ENCODE results near the gene TMOD1. TPM values are rescaled to one million over a fixed set of nuclear protein-coding genes. Genes with fewer than 3 reads are reported as not detected.

Gene TMOD1
- total and polyA plus RNA-seq, 10 of the 15 experiments (the other 5 are each of a cell fraction or from before 2014, with no cell fraction given): 4.0 to 44.1 (median 15.4) TPM

- peak overlapping the region; percentile 54 for H3K9ac ChIP-seq (ENCODE audit: control insufficient read depth, insufficient read depth, low read length)
- peak; percentile 76 for FAIRE-seq
- peak; percentile 67 for ATAC-seq
- TF ChIP-seq TCF12 (IDR thresholded peaks at IDR 0.05; ENCODE audit: low read depth, low read length): no peak
- no peak for TF ChIP-seq BCL11A (IDR thresholded peaks at IDR 0.05; ENCODE audit: low read depth, low read length)
- no peak for TF ChIP-seq ASH2L (IDR thresholded peaks at IDR 0.05; ENCODE audit: borderline replicate concordance, low read depth)
- no peak for TF ChIP-seq SMAD1 (IDR thresholded peaks at IDR 0.05; ENCODE audit: low read depth, partially characterized antibody)
- TF ChIP-seq, protein P1, sequence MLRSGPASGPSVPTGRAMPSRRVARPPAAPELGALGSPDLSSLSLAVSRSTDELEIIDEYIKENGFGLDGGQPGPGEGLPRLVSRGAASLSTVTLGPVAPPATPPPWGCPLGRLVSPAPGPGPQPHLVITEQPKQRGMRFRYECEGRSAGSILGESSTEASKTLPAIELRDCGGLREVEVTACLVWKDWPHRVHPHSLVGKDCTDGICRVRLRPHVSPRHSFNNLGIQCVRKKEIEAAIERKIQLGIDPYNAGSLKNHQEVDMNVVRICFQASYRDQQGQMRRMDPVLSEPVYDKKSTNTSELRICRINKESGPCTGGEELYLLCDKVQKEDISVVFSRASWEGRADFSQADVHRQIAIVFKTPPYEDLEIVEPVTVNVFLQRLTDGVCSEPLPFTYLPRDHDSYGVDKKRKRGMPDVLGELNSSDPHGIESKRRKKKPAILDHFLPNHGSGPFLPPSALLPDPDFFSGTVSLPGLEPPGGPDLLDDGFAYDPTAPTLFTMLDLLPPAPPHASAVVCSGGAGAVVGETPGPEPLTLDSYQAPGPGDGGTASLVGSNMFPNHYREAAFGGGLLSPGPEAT (IDR thresholded peaks at IDR 0.05; ENCODE audit: low read depth): 0 out of 2 replicates have a peak, but pooled peaks have one; percentile 17
- TF ChIP-seq, protein P2, sequence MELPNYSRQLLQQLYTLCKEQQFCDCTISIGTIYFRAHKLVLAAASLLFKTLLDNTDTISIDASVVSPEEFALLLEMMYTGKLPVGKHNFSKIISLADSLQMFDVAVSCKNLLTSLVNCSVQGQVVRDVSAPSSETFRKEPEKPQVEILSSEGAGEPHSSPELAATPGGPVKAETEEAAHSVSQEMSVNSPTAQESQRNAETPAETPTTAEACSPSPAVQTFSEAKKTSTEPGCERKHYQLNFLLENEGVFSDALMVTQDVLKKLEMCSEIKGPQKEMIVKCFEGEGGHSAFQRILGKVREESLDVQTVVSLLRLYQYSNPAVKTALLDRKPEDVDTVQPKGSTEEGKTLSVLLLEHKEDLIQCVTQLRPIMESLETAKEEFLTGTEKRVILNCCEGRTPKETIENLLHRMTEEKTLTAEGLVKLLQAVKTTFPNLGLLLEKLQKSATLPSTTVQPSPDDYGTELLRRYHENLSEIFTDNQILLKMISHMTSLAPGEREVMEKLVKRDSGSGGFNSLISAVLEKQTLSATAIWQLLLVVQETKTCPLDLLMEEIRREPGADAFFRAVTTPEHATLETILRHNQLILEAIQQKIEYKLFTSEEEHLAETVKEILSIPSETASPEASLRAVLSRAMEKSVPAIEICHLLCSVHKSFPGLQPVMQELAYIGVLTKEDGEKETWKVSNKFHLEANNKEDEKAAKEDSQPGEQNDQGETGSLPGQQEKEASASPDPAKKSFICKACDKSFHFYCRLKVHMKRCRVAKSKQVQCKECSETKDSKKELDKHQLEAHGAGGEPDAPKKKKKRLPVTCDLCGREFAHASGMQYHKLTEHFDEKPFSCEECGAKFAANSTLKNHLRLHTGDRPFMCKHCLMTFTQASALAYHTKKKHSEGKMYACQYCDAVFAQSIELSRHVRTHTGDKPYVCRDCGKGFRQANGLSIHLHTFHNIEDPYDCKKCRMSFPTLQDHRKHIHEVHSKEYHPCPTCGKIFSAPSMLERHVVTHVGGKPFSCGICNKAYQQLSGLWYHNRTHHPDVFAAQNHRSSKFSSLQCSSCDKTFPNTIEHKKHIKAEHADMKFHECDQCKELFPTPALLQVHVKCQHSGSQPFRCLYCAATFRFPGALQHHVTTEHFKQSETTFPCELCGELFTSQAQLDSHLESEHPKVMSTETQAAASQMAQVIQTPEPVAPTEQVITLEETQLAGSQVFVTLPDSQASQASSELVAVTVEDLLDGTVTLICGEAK (IDR thresholded peaks at IDR 0.05; ENCODE audit: borderline replicate concordance): no peak
- no peak for TF ChIP-seq JUND (IDR thresholded peaks at IDR 0.05; ENCODE audit: low read depth, low read length)
- peak in 2 of 3 experiments; percentile 6 to 15; a peak in 1 of 6 replicates for TF ChIP-seq CTCF (IDR thresholded peaks at IDR 0.05 in 2 of 3, conservative IDR thresholded peaks at IDR 0.05 in 1 of 3; ENCODE audit: control insufficient read depth in 2 of 3, extremely low read depth in 1 of 3, insufficient read depth in 1 of 3, low read depth in 3 of 3, low read length in 3 of 3)
- TF ChIP-seq MAX (IDR thresholded peaks at IDR 0.05; ENCODE audit: low read depth, low read length): no peak
- POLR2A ChIA-PET: interaction anchor here (0.7 to 1.5 kb wide), 10 partner anchors 10 to 285 kb away, joined by 3 to 7 read pairs (median 5); no protein-coding TSS in a partner anchor
- DNase-seq (ENCODE audit: low read depth, low spot score): no peak
- H3K36me3 ChIP-seq (ENCODE audit: control insufficient read depth in 2 of 2, insufficient read depth in 2 of 2, low read length in 1 of 2): peaks cover 3 to 12% of the 10 kb centered on the region in 2 experiments
- SMC1A ChIA-PET (ENCODE audit: uncharacterized antibody, unreplicated experiment): interaction anchor here (0.8 to 5.2 kb wide), 16 partner anchors 11 to 70 kb away, joined by 3 to 33 read pairs (median 6); partner anchors contain the start of gene TMOD1
- H3K27me3 ChIP-seq (replicated peaks in 1 of 2; ENCODE audit: control insufficient read depth in 2 of 2, insufficient read depth in 2 of 2, low read length in 1 of 2): no peaks in the 10 kb centered on the region
- peak overlapping the region; percentile 48 for H2AFZ ChIP-seq (ENCODE audit: control insufficient read depth, low read depth, low read length)
- H3K79me2 ChIP-seq (ENCODE audit: control insufficient read depth, insufficient read depth, low read length): no peaks in the 10 kb centered on the region
- no TSS peak for BruUV-seq (replicated peaks)
- H3K4me2 ChIP-seq (ENCODE audit: control insufficient read depth, insufficient read depth): peak overlapping the region; percentile 81
- CTCF ChIA-PET: interaction anchor here (0.6 to 3.1 kb wide), 10 partner anchors 10 to 88 kb away, joined by 3 to 21 read pairs (median 4); no protein-coding TSS in a partner anchor
- H3K4me1 ChIP-seq (ENCODE audit: control insufficient read depth, insufficient read depth, low read length): peaks cover 29% of the 10 kb centered on the region
- H4K20me1 ChIP-seq (ENCODE audit: control insufficient read depth, insufficient read depth): no peaks in the 10 kb centered on the region
- 62% methylated on average over 8 of the region's 8 CpGs for WGBS (ENCODE audit: insufficient coverage, insufficient replicate concordance, low lambda C conversion rate, missing lambda C conversion rate)
- in situ Hi-C loops (cut with MboI) (no loop called here), intact Hi-C loops (cut with micrococcal nuclease; ENCODE audit: unreplicated experiment) (loop anchor here (1.0 to 2.0 kb wide), 3 partner anchors 17 to 70 kb away; no protein-coding TSS in a partner anchor)
- RAD21 ChIA-PET (ENCODE audit: unreplicated experiment): interaction anchor here (0.7 to 2.8 kb wide), 5 partner anchors 18 to 70 kb away, joined by 3 to 29 read pairs (median 14); partner anchors contain the start of gene TMOD1
- H3K9me3 ChIP-seq (replicated peaks; ENCODE audit: control insufficient read depth, insufficient read depth, low read length): peaks cover 1% of the 10 kb centered on the region; the same call in 1 of the 3 replicates
- H3K27ac ChIP-seq (ENCODE audit: control insufficient read depth, insufficient read depth): peak overlapping the region; percentile 64
- no peak overlapping the region for H3K4me3 ChIP-seq
These were observed 27.2 kb downstream of the TMOD1 start for GRCh38 chr9:97528529-97529230.
